MM.1S (cell line): ENCODE measurements around the gene QRICH1.

ENCODE experiments used
- DNase-seq: peaks from one replicate; pipeline ENCODE4 v3.0.0-alpha.2; 2015
- H2AFZ ChIP-seq: fragments of 300-600 bp; sonication (generic); 2 replicates; pipeline ENCODE4 v1.6.0; 2016; ENCODE audit warnings: antibody characterized with exemption, low read length
- H3F3A ChIP-seq: fragments of 300-600 bp; sonication (generic); 2 replicates; pipeline ENCODE4 v1.6.1; 2016; ENCODE audit warnings: mild to moderate bottlenecking, antibody characterized with exemption, low read length, moderate library complexity, mixed read lengths; ENCODE audit not compliant: insufficient read depth
- H3K27ac ChIP-seq: fragments of 300-600 bp; sonication (generic); 2 replicates; pipeline ENCODE4 v1.5.1; 2016; ENCODE audit warnings: mild to moderate bottlenecking, low read length
- H3K27me3 ChIP-seq: fragments of 300-600 bp; sonication (generic); replicated peaks from 2 replicates; pipeline ENCODE4 v1.6.0; 2016; ENCODE audit warnings: low read length; ENCODE audit not compliant: insufficient read depth
- H3K36me3 ChIP-seq: fragments of 300-600 bp; sonication (generic); replicated peaks from 2 replicates; pipeline ENCODE4 v1.6.1; 2016; ENCODE audit warnings: mild to moderate bottlenecking, low read length, mixed read lengths; ENCODE audit not compliant: insufficient read depth
- H3K4me1 ChIP-seq: fragments of 300-600 bp; sonication (generic); 2 replicates; pipeline ENCODE4 v1.6.1; 2016; ENCODE audit warnings: low read length, mixed read lengths
- H3K4me2 ChIP-seq: fragments of 300-600 bp; sonication (generic); 2 replicates; pipeline ENCODE4 v1.6.0; 2016; ENCODE audit warnings: low read depth, low read length
- H3K4me3 ChIP-seq: fragments of 300-600 bp; sonication (generic); 2 replicates; pipeline ENCODE4 v1.5.1; 2016; ENCODE audit warnings: low read length, mixed read lengths
- H3K79me2 ChIP-seq: fragments of 300-600 bp; sonication (generic); 2 replicates; pipeline ENCODE4 v1.6.1; 2016; ENCODE audit warnings: mixed run types, low read length, mixed read lengths
- H3K9ac ChIP-seq: fragments of 300-600 bp; sonication (generic); 2 replicates; pipeline ENCODE4 v1.6.1; 2016; ENCODE audit warnings: low read length, mixed read lengths
- H3K9me2 ChIP-seq: fragments of 300-600 bp; sonication (generic); replicated peaks from 2 replicates; pipeline ENCODE4 v1.6.1; 2016; ENCODE audit warnings: mild to moderate bottlenecking, low read length, mixed read lengths; ENCODE audit not compliant: insufficient read depth
- H3K9me3 ChIP-seq: fragments of 300-600 bp; sonication (generic); replicated peaks from 2 replicates; pipeline ENCODE4 v1.6.1; 2016; ENCODE audit warnings: mild to moderate bottlenecking, low read length, mixed read lengths; ENCODE audit not compliant: insufficient read depth
- H4K20me1 ChIP-seq: fragments of 300-600 bp; sonication (generic); 2 replicates; pipeline ENCODE4 v1.6.1; 2016; ENCODE audit warnings: mild to moderate bottlenecking, low read length, moderate library complexity, mixed read lengths; ENCODE audit not compliant: insufficient read depth
- CTCF ChIP-seq: fragments of 300-600 bp; sonication (generic); IDR thresholded peaks from 2 replicates; pipeline ENCODE4 v1.5.1; 2016; ENCODE audit warnings: antibody characterized with exemption, low read length, mixed read lengths
- EZH2 ChIP-seq: fragments of 300-600 bp; sonication (generic); optimal IDR thresholded peaks from 2 replicates; pipeline ENCODE3; 2017; ENCODE audit warnings: low read depth, mild to moderate bottlenecking, antibody characterized with exemption, low read length, mixed read lengths
- EZH2phosphoT487 ChIP-seq: fragments of 300-600 bp; sonication (generic); IDR thresholded peaks from 2 replicates; pipeline ENCODE4 v1.6.1; 2018; ENCODE audit warnings: antibody characterized with exemption, low read length

QRICH1 gene

DNA sequence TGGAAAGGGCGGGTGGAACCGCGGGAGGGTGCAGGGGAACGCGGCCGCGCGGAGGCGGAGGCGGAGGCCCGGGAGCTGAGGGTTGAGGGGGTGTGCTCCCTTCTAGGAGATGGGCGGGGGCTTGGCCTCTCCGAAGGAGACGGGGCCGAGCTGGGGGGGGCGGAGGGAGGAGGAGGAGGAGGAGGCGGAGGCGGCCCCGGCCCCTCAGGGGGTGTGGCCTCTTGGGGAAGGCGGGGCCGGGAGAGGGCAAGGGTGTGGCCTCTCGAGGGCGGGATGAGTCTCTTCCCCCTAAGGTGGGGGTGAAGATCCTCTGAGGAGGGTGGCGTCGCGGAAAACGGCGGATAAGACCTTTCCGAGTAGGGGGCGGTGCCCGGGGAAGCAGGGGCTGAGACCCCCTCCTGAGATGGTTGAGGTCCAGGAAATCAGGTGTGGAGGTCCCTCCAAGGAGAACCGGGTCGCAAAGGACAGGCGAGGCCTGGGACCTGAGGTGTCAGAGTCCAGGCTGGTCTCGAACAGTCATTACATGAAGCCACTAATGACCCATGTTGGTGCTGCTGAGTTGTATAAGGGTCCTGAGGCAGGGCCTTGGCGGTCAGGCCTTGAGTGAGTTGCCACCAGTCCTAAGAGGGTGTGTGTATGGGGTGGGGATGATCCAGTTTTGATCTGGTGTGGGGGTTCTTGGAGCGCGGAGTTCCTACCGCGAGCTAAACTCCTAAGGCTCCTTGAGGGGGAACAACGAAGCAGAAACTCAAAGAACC lies 85.9 kb downstream of the QRICH1 start:
- peak overlapping the region; percentile 97 for H3K9ac ChIP-seq
- no peaks in the 10 kb centered on the region for H3K27me3 ChIP-seq
- no peaks in the 10 kb centered on the region for H3K9me2 ChIP-seq
- no peaks in the 10 kb centered on the region for H3K9me3 ChIP-seq
- H3K36me3 ChIP-seq: no peaks in the 10 kb centered on the region
- no peaks in the 10 kb centered on the region for H4K20me1 ChIP-seq
- peak overlapping the region; percentile 96 for H3K4me2 ChIP-seq
- TF ChIP-seq EZH2phosphoT487: no peak
- TF ChIP-seq EZH2: no peak
- no peak for TF ChIP-seq CTCF
- H3K79me2 ChIP-seq: peaks cover 60% of the 10 kb centered on the region
- H3K4me3 ChIP-seq: peak overlapping the region; percentile 87
- H3K4me1 ChIP-seq: peaks cover 3% of the 10 kb centered on the region; the same call in 1 of the 2 replicates
- H3K27ac ChIP-seq: peak overlapping the region; percentile 82
- DNase-seq: peak; percentile 87
- H2AFZ ChIP-seq: peak overlapping the region; percentile 62
- peaks cover 4% of the 10 kb centered on the region; the same call in 1 of the 2 replicates for H3F3A ChIP-seq

DNA sequence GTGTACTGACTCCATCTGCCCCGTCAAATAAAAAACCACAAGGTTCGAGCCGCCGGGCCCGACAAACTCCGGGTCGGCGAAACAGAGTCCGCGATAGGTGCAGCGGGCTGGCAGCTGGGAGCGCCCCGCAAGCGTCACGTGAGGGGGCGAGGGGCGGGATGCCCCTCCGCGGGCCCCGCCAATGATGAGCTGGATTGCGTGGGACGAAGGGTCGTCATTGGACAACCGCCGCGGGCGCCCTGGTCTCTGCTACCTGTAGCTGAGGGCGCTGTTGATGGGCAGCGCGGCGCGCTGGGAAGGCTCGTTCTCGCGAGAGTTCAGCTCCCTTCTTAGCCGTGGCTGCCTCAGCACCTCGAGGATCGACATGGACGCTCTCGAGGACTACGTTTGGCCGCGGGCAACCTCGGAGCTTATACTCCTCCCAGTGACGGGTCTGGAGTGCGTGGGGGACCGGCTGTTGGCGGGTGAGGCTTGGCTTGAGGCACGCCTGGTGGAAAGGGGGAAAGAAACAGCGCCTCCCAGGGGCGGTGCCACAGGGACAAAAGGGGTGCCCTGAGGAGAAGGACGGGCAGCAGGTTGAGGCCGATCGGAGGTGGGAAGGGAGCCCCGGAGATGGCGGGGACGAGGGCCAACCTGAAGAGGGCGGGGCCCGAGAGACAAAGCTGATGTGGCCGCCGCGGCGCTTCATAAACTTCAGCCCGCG lies 86.7 kb downstream of the QRICH1 start, which contains the start of gene WDR6:
Gene WDR6, plus strand, starts transcription at position 324 of the 703 bp plus-strand sequence. Its CDS starts 41 bp downstream, at position 365.
- DNase-seq: peak; percentile 98
- Histone ChIP-seq H2AFZ (peak within 1 kb of the TSS; percentile 62), H3K4me1 (peaks cover 3% of the 10 kb centered on the region; the same call in 1 of the 2 replicates), H3K27me3 (no peaks in the 10 kb centered on the region), H3K9ac (peak within 1 kb of the TSS; percentile 97), H3K36me3 (no peaks in the 10 kb centered on the region), H3K4me3 (peak within 1 kb of the TSS; percentile 87), H3K27ac (peak within 1 kb of the TSS; percentile 82), H3K4me2 (peak within 1 kb of the TSS; percentile 96), H4K20me1 (no peaks in the 10 kb centered on the region), H3K9me3 (no peaks in the 10 kb centered on the region), H3K9me2 (no peaks in the 10 kb centered on the region), H3K79me2 (peaks cover 53% of the 10 kb centered on the region), H3F3A (peaks cover 4% of the 10 kb centered on the region; the same call in 1 of the 2 replicates)
- TF ChIP-seq CTCF: peak; percentile 58
- TF ChIP-seq EZH2: no peak

- H2AFZ ChIP-seq: peak overlapping the region; percentile 41
- no peak for DNase-seq
- H3F3A ChIP-seq: peaks cover 4% of the 10 kb centered on the region; the same call in 1 of the 2 replicates
- H3K9me2 ChIP-seq: no peaks in the 10 kb centered on the region
- H3K9me3 ChIP-seq: no peaks in the 10 kb centered on the region
- no peaks in the 10 kb centered on the region for H3K27me3 ChIP-seq
- TF ChIP-seq EZH2 (no peak), EZH2phosphoT487 (no peak), CTCF (no peak)
- H3K4me2 ChIP-seq: peak overlapping the region; percentile 96
- H3K79me2 ChIP-seq: peaks cover 46% of the 10 kb centered on the region
- peaks cover 3% of the 10 kb centered on the region; the same call in 1 of the 2 replicates for H3K4me1 ChIP-seq
- no peaks in the 10 kb centered on the region for H4K20me1 ChIP-seq
- peak overlapping the region; percentile 16; the same call in 1 of the 2 replicates for H3K27ac ChIP-seq
- peak overlapping the region; percentile 97 for H3K9ac ChIP-seq
- peak overlapping the region; percentile 87 for H3K4me3 ChIP-seq
- H3K36me3 ChIP-seq: no peaks in the 10 kb centered on the region
Measured at GRCh38 chr3:49006408-49007067, 87.3 kb downstream of the QRICH1 start.
